HCT116 (cell line): ENCODE measurements around the gene TFCP2L1. TPM values are rescaled to one million over a fixed set of nuclear protein-coding genes. Genes with fewer than 3 reads are reported as not detected.

ENCODE experiments used
- ATAC-seq: fragments of 200-7000 bp; cut with Tn5 transposase; 2 replicates; pipeline ENCODE4 v1.9.1; 2020; ENCODE audit warnings: mild to moderate bottlenecking, moderate library complexity
- BruUV-seq: library from RNA; stranded (reverse); fragments of 400-500 nt; replicated peaks from 2 replicates; lab custom pipeline; 2021; lab: Mats Ljungman, UMichigan
- CTCF ChIA-PET: fragments of 300-600 bp; sonication (Branson Sonifier 250); formaldehyde crosslinking; loops from one replicate; lab custom pipeline; 2021; ENCODE audit warnings: antibody characterized with exemption; lab: Charles Lee
- POLR2A ChIA-PET: fragments of 300-600, 350-600 bp; sonication (Branson Sonifier 250); formaldehyde crosslinking; loops from one replicate; lab custom pipeline; 2021; ENCODE audit warnings: antibody characterized with exemption; lab: Charles Lee
- RAD21 ChIA-PET, 2 experiments: fragments of 300-600 bp; sonication (Branson Sonifier 250); formaldehyde crosslinking; loops; one replicate each; lab custom pipeline; 2023; ENCODE audit warnings: low total read pairs in 2 of 2; ENCODE audit not compliant: uncharacterized antibody in 2 of 2, unreplicated experiment in 2 of 2, low non-redundant PET in 1 of 2; lab: Charles Lee
- DNase-seq: peaks from one replicate; pipeline ENCODE4 v3.0.0-alpha.2; 2010; ENCODE audit warnings: low read depth, low spot score
- H2AFZ ChIP-seq: fragments of 200-600 bp; shearing (Covaris generic), sonication (generic); 2 replicates; pipeline ENCODE4 v1.6.1; 2017; ENCODE audit warnings: low read depth, mixed run types, mixed read lengths, antibody characterized with exemption, low read length; ENCODE audit not compliant: poor library complexity, severe bottlenecking
- H3K27ac ChIP-seq: 2 replicates; pipeline ENCODE4 v1.5.1; 2012; ENCODE audit warnings: low read depth, low read length
- H3K27me3 ChIP-seq: fragments of 200-600 bp; sonication (generic); 2 replicates; pipeline ENCODE4 v1.6.1; 2016; ENCODE audit warnings: mixed run types, low read length, mixed read lengths; ENCODE audit not compliant: insufficient read depth
- H3K36me3 ChIP-seq, 2 experiments: fragments of 200-500 bp in 1 of 2; fragments of 200-600 bp in 1 of 2; sonication (Bioruptor generic) in 1 of 2; sonication (generic) in 1 of 2; 2 replicates each; pipeline versions ENCODE4 v1.5.1 to v1.6.1; 2014 to 2016; ENCODE audit warnings: low read length in 2 of 2, inconsistent platforms in 1 of 2, mixed read lengths in 1 of 2, mixed run types in 1 of 2; ENCODE audit not compliant: insufficient read depth in 2 of 2, control insufficient read depth in 1 of 2
- H3K4me1 ChIP-seq, 2 experiments: fragments of 200-600 bp in 1 of 2; sonication (generic) in 1 of 2; 2 replicates each; pipeline versions ENCODE4 v1.5.1 to v1.6.1; 2012 to 2017; ENCODE audit warnings: low read length in 2 of 2, inconsistent platforms in 1 of 2, mild to moderate bottlenecking in 1 of 2, mixed read lengths in 1 of 2, mixed run types in 1 of 2, moderate library complexity in 1 of 2; ENCODE audit not compliant: insufficient read depth in 2 of 2, control insufficient read depth in 1 of 2
- H3K4me2 ChIP-seq: fragments of 200-600 bp; sonication (generic); 2 replicates; pipeline ENCODE4 v1.6.1; 2017; ENCODE audit warnings: mixed run types, low read length, mixed read lengths
- H3K4me3 ChIP-seq, 2 experiments: fragments of 200-600 bp in 1 of 2; sonication (generic) in 1 of 2; replicated peaks in 1 of 2; 2 replicates each; pipeline ENCODE4 v1.5.1; 2011 to 2016; ENCODE audit warnings: low read length in 2 of 2, control low read depth in 1 of 2, low read depth in 1 of 2, mild to moderate bottlenecking in 1 of 2, mixed read lengths in 1 of 2, mixed run types in 1 of 2
- H3K79me2 ChIP-seq: fragments of 200-600 bp; sonication (generic); 2 replicates; pipeline ENCODE4 v1.6.1; 2017; ENCODE audit warnings: mild to moderate bottlenecking, mixed run types, low read length, moderate library complexity, mixed read lengths; ENCODE audit not compliant: insufficient read depth
- H3K9ac ChIP-seq: fragments of 200-600 bp; sonication (generic); 2 replicates; pipeline ENCODE4 v1.6.1; 2016; ENCODE audit warnings: low read length, mixed read lengths
- H3K9me2 ChIP-seq: fragments of 200-600 bp; sonication (generic), shearing (Covaris generic); 2 replicates; pipeline ENCODE4 v1.6.1; 2017; ENCODE audit warnings: mixed run types, mild to moderate bottlenecking, moderate library complexity; ENCODE audit not compliant: insufficient read depth
- H3K9me3 ChIP-seq, 2 experiments: fragments of 200-500 bp in 1 of 2; fragments of 200-600 bp in 1 of 2; sonication (Bioruptor generic) in 1 of 2; sonication (generic) in 1 of 2; 2 replicates each; pipeline ENCODE4 v1.6.1; 2014 to 2017; ENCODE audit warnings: low read length in 2 of 2, mixed read lengths in 2 of 2, inconsistent platforms in 1 of 2, low read depth in 1 of 2, mild to moderate bottlenecking in 1 of 2, mixed run types in 1 of 2, moderate library complexity in 1 of 2; ENCODE audit not compliant: control insufficient read depth in 1 of 2, insufficient read depth in 1 of 2
- H4K20me1 ChIP-seq: fragments of 200-600 bp; sonication (generic), shearing (Covaris generic); 2 replicates; pipeline ENCODE4 v1.6.1; 2017; ENCODE audit warnings: mixed run types, mild to moderate bottlenecking, moderate library complexity; ENCODE audit not compliant: insufficient read depth
- EGR1 ChIP-seq: IDR thresholded peaks from 2 replicates; pipeline ENCODE4 v1.6.1; 2012; ENCODE audit warnings: low read depth
- EZH2 ChIP-seq: fragments of 200-600 bp; sonication (generic); IDR thresholded peaks from 2 replicates; pipeline ENCODE4 v1.6.1; 2017; ENCODE audit warnings: antibody characterized with exemption, mixed run types
- EZH2phosphoT487 ChIP-seq: fragments of 200-600 bp; IDR thresholded peaks from 2 replicates; pipeline ENCODE4 v1.6.1; 2018; ENCODE audit warnings: antibody characterized with exemption, borderline replicate concordance
- FOSL1 ChIP-seq: IDR thresholded peaks from 2 replicates; pipeline ENCODE4 v1.6.1; 2012; ENCODE audit warnings: low read depth
- JUND ChIP-seq: IDR thresholded peaks from 2 replicates; pipeline ENCODE4 v1.6.1; 2012
- POLR2A ChIP-seq: IDR thresholded peaks from 2 replicates; pipeline ENCODE4 v1.7.0; 2011; ENCODE audit warnings: borderline replicate concordance; ENCODE audit not compliant: insufficient read depth, insufficient read length; ENCODE audit errors: extremely low read depth
- POLR2AphosphoS5 ChIP-seq: IDR thresholded peaks from 2 replicates; pipeline ENCODE4 v1.6.1; 2011; ENCODE audit warnings: mild to moderate bottlenecking, low read depth, low read length, moderate library complexity
- RAD21 ChIP-seq: IDR thresholded peaks from 2 replicates; pipeline ENCODE4 v1.6.1; 2012; ENCODE audit warnings: low read depth, mild to moderate bottlenecking
- SIN3A ChIP-seq: IDR thresholded peaks from 2 replicates; pipeline ENCODE4 v1.6.1; 2012; ENCODE audit warnings: low read depth
- SP1 ChIP-seq: IDR thresholded peaks from 2 replicates; pipeline ENCODE4 v1.6.1; 2012; ENCODE audit warnings: low read depth
- SRF ChIP-seq: IDR thresholded peaks from 2 replicates; pipeline ENCODE4 v1.6.1; 2012; ENCODE audit warnings: low read depth
- TCF7L2 ChIP-seq: IDR thresholded peaks from 2 replicates; pipeline ENCODE4 v1.7.0; 2011; ENCODE audit warnings: borderline replicate concordance, inconsistent platforms; ENCODE audit not compliant: insufficient read depth, insufficient read length; ENCODE audit errors: extremely low read depth
- YY1 ChIP-seq: IDR thresholded peaks from 2 replicates; pipeline ENCODE4 v1.6.1; 2011; ENCODE audit warnings: low read length, low read depth, moderate library complexity, mild to moderate bottlenecking; ENCODE audit not compliant: insufficient replicate concordance; ENCODE audit errors: extremely low read depth
- ZFX ChIP-seq: fragments of 450-650 bp; IDR thresholded peaks from 2 replicates; pipeline ENCODE4 v1.6.1; 2017
- ZNF274 ChIP-seq: fragments of 200-500 bp; sonication (Bioruptor generic); IDR thresholded peaks from 2 replicates; pipeline ENCODE4 v1.6.1; 2014; ENCODE audit warnings: mild to moderate bottlenecking, low read depth, low read length, inconsistent platforms
- intact Hi-C: fragments of 100-400 bp; cut with micrococcal nuclease; formaldehyde crosslinking; loops from 2 replicates; pipeline ENCODE4 v1.10.0; 2022
- total RNA-seq: library from RNA; stranded (reverse); gene quantifications from one replicate; pipeline ENCODE4 v1.2.1, GENCODE V29; 2021; ENCODE audit not compliant: unreplicated experiment
- TF ChIP-seq, protein P1 (sequence below), 3 experiments: fragments of 200-600 bp in 1 of 3; sonication (generic) in 1 of 3; IDR thresholded peaks in 2 of 3; conservative IDR thresholded peaks in 1 of 3; 2 replicates each; pipeline ENCODE4 v1.5.1; 2012 to 2017; ENCODE audit warnings: low read depth in 2 of 3, low read length in 2 of 3, antibody characterized with exemption in 1 of 3, borderline replicate concordance in 1 of 3, control low read depth in 1 of 3, mild to moderate bottlenecking in 1 of 3, mixed read lengths in 1 of 3, mixed run types in 1 of 3, moderate library complexity in 1 of 3; ENCODE audit not compliant: insufficient read depth in 1 of 3
- TF ChIP-seq, protein P2 (sequence below): IDR thresholded peaks from 2 replicates; pipeline ENCODE4 v1.6.1; 2011; ENCODE audit warnings: mild to moderate bottlenecking, low read length, moderate library complexity; ENCODE audit not compliant: insufficient replicate concordance; ENCODE audit errors: extremely low read depth
- TF ChIP-seq, protein P3 (sequence below): IDR thresholded peaks from 2 replicates; pipeline ENCODE4 v1.6.1; 2012

The TFCP2L1 gene
- total RNA-seq, 1 experiment from 2014 or later: 8.4 TPM

DNA sequence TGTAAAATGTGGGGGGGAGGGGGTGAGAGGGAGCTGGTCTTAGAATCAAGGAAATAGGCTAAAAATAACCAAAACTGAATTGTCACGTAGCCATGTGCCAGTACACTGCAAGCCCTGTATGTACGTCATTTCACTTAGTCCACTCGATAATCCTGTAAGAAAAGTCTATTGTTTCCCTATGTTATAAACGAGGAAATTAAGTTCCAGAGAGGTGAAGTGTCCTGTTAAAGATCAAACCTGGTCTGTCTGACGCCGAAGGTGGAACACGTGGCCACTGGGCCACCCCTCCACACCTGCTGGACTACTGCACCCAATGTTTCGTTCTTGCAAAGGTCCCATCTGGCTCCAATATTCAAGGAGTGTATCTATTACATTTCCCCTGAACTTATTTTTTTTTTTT lies 29.6 kb downstream of the TFCP2L1 start:
- Histone ChIP-seq H2AFZ (no peak overlapping the region), H3K9ac (no peak overlapping the region), H3K9me3 (no peaks in the 10 kb centered on the region), H3K4me3 (no peak overlapping the region), H3K27ac (no peak overlapping the region), H3K4me2 (no peak overlapping the region), H3K36me3 (no peaks in the 10 kb centered on the region), H3K9me2 (no peaks in the 10 kb centered on the region), H3K27me3 (no peaks in the 10 kb centered on the region), H4K20me1 (no peaks in the 10 kb centered on the region), H3K4me1 (no peaks in the 10 kb centered on the region), H3K79me2 (no peaks in the 10 kb centered on the region)
- POLR2A ChIA-PET: no interaction called here
- no TSS peak for BruUV-seq
- DNase-seq: no peak
- CTCF ChIA-PET: no interaction called here
- TF ChIP-seq POLR2A: no peak
- TF ChIP-seq, protein P1, sequence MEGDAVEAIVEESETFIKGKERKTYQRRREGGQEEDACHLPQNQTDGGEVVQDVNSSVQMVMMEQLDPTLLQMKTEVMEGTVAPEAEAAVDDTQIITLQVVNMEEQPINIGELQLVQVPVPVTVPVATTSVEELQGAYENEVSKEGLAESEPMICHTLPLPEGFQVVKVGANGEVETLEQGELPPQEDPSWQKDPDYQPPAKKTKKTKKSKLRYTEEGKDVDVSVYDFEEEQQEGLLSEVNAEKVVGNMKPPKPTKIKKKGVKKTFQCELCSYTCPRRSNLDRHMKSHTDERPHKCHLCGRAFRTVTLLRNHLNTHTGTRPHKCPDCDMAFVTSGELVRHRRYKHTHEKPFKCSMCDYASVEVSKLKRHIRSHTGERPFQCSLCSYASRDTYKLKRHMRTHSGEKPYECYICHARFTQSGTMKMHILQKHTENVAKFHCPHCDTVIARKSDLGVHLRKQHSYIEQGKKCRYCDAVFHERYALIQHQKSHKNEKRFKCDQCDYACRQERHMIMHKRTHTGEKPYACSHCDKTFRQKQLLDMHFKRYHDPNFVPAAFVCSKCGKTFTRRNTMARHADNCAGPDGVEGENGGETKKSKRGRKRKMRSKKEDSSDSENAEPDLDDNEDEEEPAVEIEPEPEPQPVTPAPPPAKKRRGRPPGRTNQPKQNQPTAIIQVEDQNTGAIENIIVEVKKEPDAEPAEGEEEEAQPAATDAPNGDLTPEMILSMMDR (IDR thresholded peaks at IDR 0.05 in 2 of 3, conservative IDR thresholded peaks at IDR 0.05 in 1 of 3; ENCODE audit: borderline replicate concordance in 1 of 3, insufficient read depth in 1 of 3, low read depth in 2 of 3, low read length in 2 of 3): no peak
- TF ChIP-seq TCF7L2: no peak
- TF ChIP-seq YY1: no peak
- no peak for TF ChIP-seq JUND
- no peak for TF ChIP-seq SP1
- TF ChIP-seq, protein P2, sequence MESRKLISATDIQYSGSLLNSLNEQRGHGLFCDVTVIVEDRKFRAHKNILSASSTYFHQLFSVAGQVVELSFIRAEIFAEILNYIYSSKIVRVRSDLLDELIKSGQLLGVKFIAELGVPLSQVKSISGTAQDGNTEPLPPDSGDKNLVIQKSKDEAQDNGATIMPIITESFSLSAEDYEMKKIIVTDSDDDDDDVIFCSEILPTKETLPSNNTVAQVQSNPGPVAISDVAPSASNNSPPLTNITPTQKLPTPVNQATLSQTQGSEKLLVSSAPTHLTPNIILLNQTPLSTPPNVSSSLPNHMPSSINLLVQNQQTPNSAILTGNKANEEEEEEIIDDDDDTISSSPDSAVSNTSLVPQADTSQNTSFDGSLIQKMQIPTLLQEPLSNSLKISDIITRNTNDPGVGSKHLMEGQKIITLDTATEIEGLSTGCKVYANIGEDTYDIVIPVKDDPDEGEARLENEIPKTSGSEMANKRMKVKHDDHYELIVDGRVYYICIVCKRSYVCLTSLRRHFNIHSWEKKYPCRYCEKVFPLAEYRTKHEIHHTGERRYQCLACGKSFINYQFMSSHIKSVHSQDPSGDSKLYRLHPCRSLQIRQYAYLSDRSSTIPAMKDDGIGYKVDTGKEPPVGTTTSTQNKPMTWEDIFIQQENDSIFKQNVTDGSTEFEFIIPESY: no peak
- TF ChIP-seq POLR2AphosphoS5: no peak
- TF ChIP-seq FOSL1: no peak
- TF ChIP-seq, protein P3, sequence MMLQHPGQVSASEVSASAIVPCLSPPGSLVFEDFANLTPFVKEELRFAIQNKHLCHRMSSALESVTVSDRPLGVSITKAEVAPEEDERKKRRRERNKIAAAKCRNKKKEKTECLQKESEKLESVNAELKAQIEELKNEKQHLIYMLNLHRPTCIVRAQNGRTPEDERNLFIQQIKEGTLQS: no peak
- TF ChIP-seq ZNF274: no peak
- TF ChIP-seq SIN3A: no peak
- TF ChIP-seq EGR1: no peak
- no peak for TF ChIP-seq ZFX
- TF ChIP-seq EZH2: no peak
- TF ChIP-seq EZH2phosphoT487: no peak
- no peak for TF ChIP-seq SRF
- TF ChIP-seq RAD21: no peak
- intact Hi-C loops: no loop called here
- RAD21 ChIA-PET: no interaction called here
- no peak for ATAC-seq
